Stimulated activated CD8-positive, alpha-beta memory T cell treated with anti-CD3 and anti-CD28 coated beads, Interleukin-2, amount 100 ng/mL, for 48 hours (primary cell): Measurements from ENCODE around the gene PYGB.
A peak's percentile ranks its signal among the peaks of the same experiment; 100 is the strongest.

ENCODE experiments used
- DNase-seq, 2 donors: peaks; one replicate each; pipeline ENCODE4 v3.0.0-alpha.2; 2020; ENCODE audit warnings: low read depth in 2 of 2

Gene PYGB

GRCh38 chr20:25282796-25283195 lies 34.9 kb downstream of the PYGB start:
- DNase-seq, result no peak

GRCh38 chr20:25283221-25283951 lies 35.5 kb downstream of the PYGB start:
- no peak for DNase-seq

GRCh38 chr20:25284131-25284601 lies 36.3 kb downstream of the PYGB start:
- DNase-seq, result no peak

GRCh38 chr20:25285091-25285647 lies 37.3 kb downstream of the PYGB start:
- DNase-seq, result no peak

- DNase-seq, result no peak
Measured at GRCh38 chr20:25285856-25286798, 38.2 kb downstream of the PYGB start.

GRCh38 chr20:25286917-25287316 lies 39.0 kb downstream of the PYGB start:
- no peak for DNase-seq

- DNase-seq, result no peak
Measured at GRCh38 chr20:25287631-25288290, 39.9 kb downstream of the PYGB start.

GRCh38 chr20:25288291-25289181 lies 40.7 kb downstream of the PYGB start:
- DNase-seq, result no peak

- DNase-seq, result no peak
Measured at GRCh38 chr20:25289886-25290597, 42.2 kb downstream of the PYGB start.

GRCh38 chr20:25290646-25291431 lies 43.0 kb downstream of the PYGB start:
- no peak for DNase-seq

- no peak for DNase-seq
Measured at GRCh38 chr20:25291432-25292133, 43.7 kb downstream of the PYGB start.

- DNase-seq, result no peak
Measured at GRCh38 chr20:25292176-25292891, 44.4 kb downstream of the PYGB start.

GRCh38 chr20:25293507-25293906 lies 45.6 kb downstream of the PYGB start:
- DNase-seq, result no peak

- no peak for DNase-seq
Measured at GRCh38 chr20:25293910-25294458, 46.1 kb downstream of the PYGB start.

- DNase-seq, result peak; percentile 28 to 30
Measured at GRCh38 chr20:25294459-25295385, 46.8 kb downstream of the PYGB start.

GRCh38 chr20:25295386-25296093 lies 47.7 kb downstream of the PYGB start:
- DNase-seq, result no peak
